HepG2 (cell line): ENCODE data around the gene SLC9A4.

Experiments
- EZH2 ChIP-seq: conservative IDR thresholded peaks from 2 replicates; pipeline ENCODE4 v1.6.1; 2012; ENCODE audit warnings: mild to moderate bottlenecking, low read depth, low read length, moderate library complexity
- FOXJ3 ChIP-seq: sonication (generic); formaldehyde crosslinking; IDR thresholded peaks from 2 replicates; pipeline ENCODE4 v1.4.0; 2020; ENCODE audit warnings: missing genetic modification reagents, mild to moderate bottlenecking, borderline replicate concordance
- KLF16 ChIP-seq, 2 experiments: sonication (generic) in 1 of 2; formaldehyde crosslinking in 1 of 2; IDR thresholded peaks; 2 replicates each; pipeline versions ENCODE4 v1.6.1 to v1.8.0; 2016 to 2023; ENCODE audit warnings: missing genetic modification reagents in 2 of 2, missing compliant biosample characterization in 1 of 2
- MEIS2 ChIP-seq: sonication (generic); formaldehyde crosslinking; IDR thresholded peaks from 2 replicates; pipeline ENCODE4 v1.9.0; 2021; ENCODE audit warnings: mild to moderate bottlenecking, missing genetic modification reagents
- SOX6 ChIP-seq, 2 experiments: fragments of 450-650 bp in 1 of 2; sonication (generic) in 1 of 2; formaldehyde crosslinking in 1 of 2; IDR thresholded peaks; 2 replicates each; pipeline versions ENCODE4 v1.4.0 to v1.6.1; 2017 to 2020; ENCODE audit warnings: antibody characterized with exemption in 1 of 2, mild to moderate bottlenecking in 1 of 2, missing genetic modification reagents in 1 of 2
- SP1 ChIP-seq, 2 experiments: fragments of 450-650 bp in 1 of 2; sonication (generic) in 1 of 2; formaldehyde crosslinking in 1 of 2; IDR thresholded peaks; 2 replicates each; pipeline versions ENCODE4 v1.4.0 to v1.6.1; 2016 to 2020; ENCODE audit warnings: missing genetic modification reagents in 1 of 2
- ZSCAN31 ChIP-seq: sonication (generic); formaldehyde crosslinking; IDR thresholded peaks from 2 replicates; pipeline ENCODE4 v1.5.0; 2020; ENCODE audit warnings: low read depth, mild to moderate bottlenecking, missing genetic modification reagents
- TF ChIP-seq, protein P1 (sequence below): sonication (generic); formaldehyde crosslinking; IDR thresholded peaks from 2 replicates; pipeline ENCODE4 v1.5.0; 2020; ENCODE audit warnings: mild to moderate bottlenecking, missing genetic modification reagents, moderate library complexity
- TF ChIP-seq, protein P2 (sequence below): conservative IDR thresholded peaks from 2 replicates; pipeline ENCODE4 v1.6.1; 2018; ENCODE audit warnings: missing genetic modification reagents
- TF ChIP-seq, protein P3 (sequence below): sonication (generic); formaldehyde crosslinking; IDR thresholded peaks from 2 replicates; pipeline ENCODE4 v1.4.0; 2020; ENCODE audit warnings: missing genetic modification reagents

DNA sequence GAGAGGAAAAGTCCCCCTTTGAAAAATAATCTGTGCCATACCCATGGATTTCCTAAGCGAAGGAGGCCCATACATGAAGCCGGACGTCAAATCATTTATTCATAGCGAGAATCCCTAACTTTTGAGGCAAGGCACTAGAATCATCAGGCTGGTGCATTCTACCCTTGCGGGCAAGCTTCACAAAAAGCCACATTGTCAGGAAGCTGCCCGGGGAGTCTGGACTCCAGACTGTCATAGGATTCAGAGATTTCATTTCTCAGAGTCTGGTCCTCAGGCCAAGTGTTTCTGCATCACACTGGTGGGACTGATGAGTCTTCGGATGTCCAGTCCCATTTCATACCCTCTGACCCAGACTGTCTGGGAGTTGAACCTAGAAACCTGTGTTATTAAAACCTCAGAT is 8.9 kb downstream of the SLC9A4 start:
- TF ChIP-seq, protein P1, sequence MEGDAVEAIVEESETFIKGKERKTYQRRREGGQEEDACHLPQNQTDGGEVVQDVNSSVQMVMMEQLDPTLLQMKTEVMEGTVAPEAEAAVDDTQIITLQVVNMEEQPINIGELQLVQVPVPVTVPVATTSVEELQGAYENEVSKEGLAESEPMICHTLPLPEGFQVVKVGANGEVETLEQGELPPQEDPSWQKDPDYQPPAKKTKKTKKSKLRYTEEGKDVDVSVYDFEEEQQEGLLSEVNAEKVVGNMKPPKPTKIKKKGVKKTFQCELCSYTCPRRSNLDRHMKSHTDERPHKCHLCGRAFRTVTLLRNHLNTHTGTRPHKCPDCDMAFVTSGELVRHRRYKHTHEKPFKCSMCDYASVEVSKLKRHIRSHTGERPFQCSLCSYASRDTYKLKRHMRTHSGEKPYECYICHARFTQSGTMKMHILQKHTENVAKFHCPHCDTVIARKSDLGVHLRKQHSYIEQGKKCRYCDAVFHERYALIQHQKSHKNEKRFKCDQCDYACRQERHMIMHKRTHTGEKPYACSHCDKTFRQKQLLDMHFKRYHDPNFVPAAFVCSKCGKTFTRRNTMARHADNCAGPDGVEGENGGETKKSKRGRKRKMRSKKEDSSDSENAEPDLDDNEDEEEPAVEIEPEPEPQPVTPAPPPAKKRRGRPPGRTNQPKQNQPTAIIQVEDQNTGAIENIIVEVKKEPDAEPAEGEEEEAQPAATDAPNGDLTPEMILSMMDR (CRISPR knock-in tag): no peak
- TF ChIP-seq KLF16 (CRISPR knock-in tag; IDR thresholded peaks at IDR 0.05) (no peak), FOXJ3 (CRISPR knock-in tag) (no peak), SOX6 (IDR thresholded peaks at IDR 0.05) (no peak), SOX6 (CRISPR knock-in tag; IDR thresholded peaks at IDR 0.05) (no peak), MEIS2 (CRISPR knock-in tag) (no peak), ZSCAN31 (no peak), SP1 (IDR thresholded peaks at IDR 0.05) (no peak), SP1 (CRISPR knock-in tag; IDR thresholded peaks at IDR 0.05) (no peak), EZH2 (no peak)
- TF ChIP-seq, protein P2, sequence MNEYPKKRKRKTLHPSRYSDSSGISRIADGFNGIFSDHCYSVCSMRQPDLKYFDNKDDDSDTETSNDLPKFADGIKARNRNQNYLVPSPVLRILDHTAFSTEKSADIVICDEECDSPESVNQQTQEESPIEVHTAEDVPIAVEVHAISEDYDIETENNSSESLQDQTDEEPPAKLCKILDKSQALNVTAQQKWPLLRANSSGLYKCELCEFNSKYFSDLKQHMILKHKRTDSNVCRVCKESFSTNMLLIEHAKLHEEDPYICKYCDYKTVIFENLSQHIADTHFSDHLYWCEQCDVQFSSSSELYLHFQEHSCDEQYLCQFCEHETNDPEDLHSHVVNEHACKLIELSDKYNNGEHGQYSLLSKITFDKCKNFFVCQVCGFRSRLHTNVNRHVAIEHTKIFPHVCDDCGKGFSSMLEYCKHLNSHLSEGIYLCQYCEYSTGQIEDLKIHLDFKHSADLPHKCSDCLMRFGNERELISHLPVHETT: no peak
- TF ChIP-seq, protein P3, sequence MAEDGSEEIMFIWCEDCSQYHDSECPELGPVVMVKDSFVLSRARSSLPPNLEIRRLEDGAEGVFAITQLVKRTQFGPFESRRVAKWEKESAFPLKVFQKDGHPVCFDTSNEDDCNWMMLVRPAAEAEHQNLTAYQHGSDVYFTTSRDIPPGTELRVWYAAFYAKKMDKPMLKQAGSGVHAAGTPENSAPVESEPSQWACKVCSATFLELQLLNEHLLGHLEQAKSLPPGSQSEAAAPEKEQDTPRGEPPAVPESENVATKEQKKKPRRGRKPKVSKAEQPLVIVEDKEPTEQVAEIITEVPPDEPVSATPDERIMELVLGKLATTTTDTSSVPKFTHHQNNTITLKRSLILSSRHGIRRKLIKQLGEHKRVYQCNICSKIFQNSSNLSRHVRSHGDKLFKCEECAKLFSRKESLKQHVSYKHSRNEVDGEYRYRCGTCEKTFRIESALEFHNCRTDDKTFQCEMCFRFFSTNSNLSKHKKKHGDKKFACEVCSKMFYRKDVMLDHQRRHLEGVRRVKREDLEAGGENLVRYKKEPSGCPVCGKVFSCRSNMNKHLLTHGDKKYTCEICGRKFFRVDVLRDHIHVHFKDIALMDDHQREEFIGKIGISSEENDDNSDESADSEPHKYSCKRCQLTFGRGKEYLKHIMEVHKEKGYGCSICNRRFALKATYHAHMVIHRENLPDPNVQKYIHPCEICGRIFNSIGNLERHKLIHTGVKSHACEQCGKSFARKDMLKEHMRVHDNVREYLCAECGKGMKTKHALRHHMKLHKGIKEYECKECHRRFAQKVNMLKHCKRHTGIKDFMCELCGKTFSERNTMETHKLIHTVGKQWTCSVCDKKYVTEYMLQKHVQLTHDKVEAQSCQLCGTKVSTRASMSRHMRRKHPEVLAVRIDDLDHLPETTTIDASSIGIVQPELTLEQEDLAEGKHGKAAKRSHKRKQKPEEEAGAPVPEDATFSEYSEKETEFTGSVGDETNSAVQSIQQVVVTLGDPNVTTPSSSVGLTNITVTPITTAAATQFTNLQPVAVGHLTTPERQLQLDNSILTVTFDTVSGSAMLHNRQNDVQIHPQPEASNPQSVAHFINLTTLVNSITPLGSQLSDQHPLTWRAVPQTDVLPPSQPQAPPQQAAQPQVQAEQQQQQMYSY (CRISPR knock-in tag): no peak
